SH-SY5Y (cell line): ENCODE data around the gene LNX2.

Experiments
- GATA2 ChIP-seq: IDR thresholded peaks from 2 replicates; pipeline ENCODE4 v1.6.1; 2011; ENCODE audit warnings: mild to moderate bottlenecking, low read depth, low read length
- GATA3 ChIP-seq: IDR thresholded peaks from 2 replicates; pipeline ENCODE4 v1.6.1; 2011; ENCODE audit warnings: low read depth, mild to moderate bottlenecking, low read length, moderate library complexity

GRCh38 chr13:27500806-27501534, 119.4 kb downstream of the LNX2 start:
- no peak for TF ChIP-seq GATA2
- no peak for TF ChIP-seq GATA3
